ENCODE data around the gene ACACB.
"Not testable (repeated sequence)": the region's sequence is repeated elsewhere in the genome, so short reads cannot be mapped to it uniquely, and the experiment has no call there.

The ACACB gene

DNA sequence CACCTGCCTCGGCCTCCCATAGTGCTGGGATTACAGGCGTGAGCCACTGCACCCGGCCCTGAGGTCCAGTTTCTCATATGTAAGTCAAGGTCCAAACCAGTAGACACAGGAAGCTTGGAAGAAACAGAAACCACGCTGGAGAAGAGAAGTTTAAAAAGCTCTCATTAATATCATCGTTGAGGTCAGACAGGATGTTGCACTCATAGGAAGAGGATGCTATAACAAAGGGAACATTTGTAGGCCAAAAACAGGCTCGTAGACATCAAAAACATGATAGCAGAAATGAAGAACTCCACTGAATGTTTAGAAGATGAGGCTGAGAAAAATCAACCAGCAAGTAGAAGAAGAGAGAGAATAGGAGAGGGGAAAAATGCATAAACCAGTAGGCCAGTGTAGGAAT is 46.8 kb downstream of the ACACB start:
- no peaks in the 10 kb centered on the region for H3K9me3 ChIP-seq (ENCODE audit: control insufficient read depth, insufficient read depth, low read length)
- no peak overlapping the region for H3K9ac ChIP-seq (ENCODE audit: low read depth, low read length)
- H3K36me3 ChIP-seq (ENCODE audit: insufficient read depth, low read length), result no peaks in the 10 kb centered on the region
- H3K4me1 ChIP-seq (ENCODE audit: insufficient read depth, low read length), result no peaks in the 10 kb centered on the region

DNA sequence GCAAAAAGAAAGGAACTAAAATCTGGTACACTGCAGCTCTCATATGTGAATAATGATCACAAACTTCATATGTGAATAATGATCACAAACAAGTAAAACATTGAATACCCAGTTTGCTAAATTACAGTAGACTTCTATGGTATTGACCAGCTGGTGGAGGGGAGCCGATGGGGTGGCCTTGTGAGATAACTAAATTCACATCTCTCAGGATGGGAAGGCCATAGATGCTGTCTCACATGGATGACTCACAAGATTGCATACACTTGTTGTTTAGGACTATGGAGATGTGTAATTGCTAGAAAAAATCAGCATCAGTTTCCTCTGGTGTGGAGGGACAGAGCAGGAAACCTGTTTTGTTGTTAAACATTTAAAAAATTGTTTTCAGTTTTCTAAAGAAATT is 49.2 kb downstream of the ACACB start:
- no peaks in the 10 kb centered on the region for H3K4me1 ChIP-seq (ENCODE audit: insufficient read depth, low read length)
- peaks cover 3% of the 10 kb centered on the region; the same call in 1 of the 2 replicates for H3K36me3 ChIP-seq (ENCODE audit: insufficient read depth, low read length)
- H3K9me3 ChIP-seq (ENCODE audit: control insufficient read depth, insufficient read depth, low read length), result no peaks in the 10 kb centered on the region
- no peak overlapping the region for H3K9ac ChIP-seq (ENCODE audit: low read depth, low read length)

DNA sequence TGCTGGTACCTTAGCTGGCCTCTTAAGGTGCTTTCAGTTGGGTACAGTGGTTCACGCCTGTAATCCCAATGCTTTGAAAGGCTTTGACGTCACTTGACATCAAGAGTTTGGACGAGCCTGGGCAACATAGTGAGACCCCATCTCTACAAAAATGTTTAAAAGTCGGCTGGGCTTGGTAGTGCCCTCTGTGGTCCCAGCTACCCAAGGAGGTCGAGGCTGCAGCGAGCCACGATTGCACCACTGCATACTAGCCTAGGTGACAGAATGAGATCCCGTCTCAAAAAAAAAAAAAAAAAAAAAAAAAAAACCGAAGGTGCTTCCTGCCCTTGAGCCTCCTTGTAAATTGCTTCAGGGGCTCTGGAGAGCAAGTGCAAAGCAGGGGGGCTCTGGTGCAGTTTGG is 50.0 kb downstream of the ACACB start:
- H3K36me3 ChIP-seq (ENCODE audit: insufficient read depth, low read length), result peaks cover 3% of the 10 kb centered on the region; the same call in 1 of the 2 replicates
- no peaks in the 10 kb centered on the region for H3K4me1 ChIP-seq (ENCODE audit: insufficient read depth, low read length)
- H3K9me3 ChIP-seq (ENCODE audit: control insufficient read depth, insufficient read depth, low read length), result no peaks in the 10 kb centered on the region
- no peak overlapping the region for H3K9ac ChIP-seq (ENCODE audit: low read depth, low read length)

DNA sequence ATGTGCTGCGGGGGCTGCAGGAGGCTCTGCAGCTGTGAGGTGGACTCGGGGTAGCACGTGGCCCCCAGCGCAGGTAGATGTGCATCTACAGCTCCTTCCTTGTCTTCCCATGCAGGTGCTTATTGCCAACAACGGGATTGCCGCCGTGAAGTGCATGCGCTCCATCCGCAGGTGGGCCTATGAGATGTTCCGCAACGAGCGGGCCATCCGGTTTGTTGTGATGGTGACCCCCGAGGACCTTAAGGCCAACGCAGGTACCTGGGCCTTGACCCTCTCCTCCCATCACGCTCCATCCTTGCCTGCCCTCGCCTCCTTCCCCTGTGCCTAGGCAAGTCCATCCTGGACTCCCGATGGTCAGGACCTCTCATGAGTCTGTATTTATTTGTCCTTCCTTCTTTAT is 51.4 kb downstream of the ACACB start:
- H3K36me3 ChIP-seq (ENCODE audit: insufficient read depth, low read length), result peaks cover 5% of the 10 kb centered on the region; the same call in 1 of the 2 replicates
- H3K9me3 ChIP-seq (ENCODE audit: control insufficient read depth, insufficient read depth, low read length), result no peaks in the 10 kb centered on the region
- no peak overlapping the region for H3K9ac ChIP-seq (ENCODE audit: low read depth, low read length)
- no peaks in the 10 kb centered on the region for H3K4me1 ChIP-seq (ENCODE audit: insufficient read depth, low read length)

DNA sequence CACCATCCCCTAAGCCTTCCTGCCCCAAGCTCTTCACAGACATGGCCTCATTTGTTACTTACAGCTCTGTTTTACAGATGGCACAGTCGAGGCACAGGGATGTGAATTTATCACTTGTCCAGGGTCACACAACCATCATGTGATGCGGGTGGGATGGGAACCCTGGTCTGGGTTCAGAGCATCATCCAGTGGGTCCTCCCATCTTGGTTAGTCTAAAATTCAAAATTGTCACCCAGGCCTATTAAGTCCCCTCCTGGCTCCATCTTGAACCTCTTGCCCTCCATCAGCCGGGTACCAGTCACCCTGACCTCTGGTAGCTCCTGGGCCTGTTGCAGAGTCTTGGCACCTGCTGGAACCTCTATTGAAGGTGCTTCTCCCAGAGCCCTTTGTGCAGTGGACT is 52.9 kb downstream of the ACACB start:
- Histone ChIP-seq H3K9me3 (ENCODE audit: control insufficient read depth, insufficient read depth, low read length) (no peaks in the 10 kb centered on the region), H3K4me1 (ENCODE audit: insufficient read depth, low read length) (no peaks in the 10 kb centered on the region), H3K9ac (ENCODE audit: low read depth, low read length) (no peak overlapping the region), H3K36me3 (ENCODE audit: insufficient read depth, low read length) (peaks cover 9% of the 10 kb centered on the region; the same call in 1 of the 2 replicates)

DNA sequence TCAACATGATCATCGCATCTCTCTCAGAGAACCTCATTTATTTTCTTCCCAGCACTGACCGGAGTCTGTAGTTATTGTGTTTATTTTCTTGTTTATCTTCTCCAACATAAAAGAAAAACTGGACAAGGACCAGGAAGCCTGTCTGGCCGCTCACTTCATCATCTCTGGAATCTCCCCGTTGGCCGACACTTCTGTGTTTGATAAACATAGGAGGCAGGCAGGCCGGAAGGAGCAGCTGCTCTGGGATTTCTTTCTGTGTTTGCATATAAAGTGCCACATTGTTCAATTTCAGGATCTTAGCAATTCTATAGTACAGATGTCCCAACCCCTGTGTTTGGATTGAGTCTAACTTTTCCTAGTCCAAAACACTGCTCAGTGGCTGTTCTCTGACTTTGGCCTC is 53.3 kb downstream of the ACACB start:
- Histone ChIP-seq H3K9me3 (ENCODE audit: control insufficient read depth, insufficient read depth, low read length) (no peaks in the 10 kb centered on the region), H3K4me1 (ENCODE audit: insufficient read depth, low read length) (no peaks in the 10 kb centered on the region), H3K9ac (ENCODE audit: low read depth, low read length) (no peak overlapping the region), H3K36me3 (ENCODE audit: insufficient read depth, low read length) (peaks cover 9% of the 10 kb centered on the region; the same call in 1 of the 2 replicates)

DNA sequence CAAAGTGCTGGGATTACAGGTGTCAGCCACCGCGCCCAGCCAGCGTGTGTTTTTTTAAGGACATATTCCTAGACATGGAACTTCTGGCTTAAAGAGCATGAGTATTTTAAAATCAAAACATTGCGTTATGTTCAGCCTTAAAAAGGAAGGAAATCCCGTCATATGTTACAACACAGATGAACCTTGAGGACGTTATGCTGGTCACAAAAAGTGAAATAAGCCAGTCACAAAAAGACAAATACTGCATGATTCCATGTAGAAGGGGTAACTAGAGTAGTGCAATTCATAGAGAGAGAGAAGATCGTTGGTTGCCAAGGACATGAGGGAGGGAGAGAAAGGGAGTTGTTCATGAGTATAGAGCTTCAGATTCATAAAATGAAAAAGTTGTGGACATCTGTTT is 53.9 kb downstream of the ACACB start:
- H3K36me3 ChIP-seq (ENCODE audit: insufficient read depth, low read length), result peaks cover 9% of the 10 kb centered on the region; the same call in 1 of the 2 replicates

DNA sequence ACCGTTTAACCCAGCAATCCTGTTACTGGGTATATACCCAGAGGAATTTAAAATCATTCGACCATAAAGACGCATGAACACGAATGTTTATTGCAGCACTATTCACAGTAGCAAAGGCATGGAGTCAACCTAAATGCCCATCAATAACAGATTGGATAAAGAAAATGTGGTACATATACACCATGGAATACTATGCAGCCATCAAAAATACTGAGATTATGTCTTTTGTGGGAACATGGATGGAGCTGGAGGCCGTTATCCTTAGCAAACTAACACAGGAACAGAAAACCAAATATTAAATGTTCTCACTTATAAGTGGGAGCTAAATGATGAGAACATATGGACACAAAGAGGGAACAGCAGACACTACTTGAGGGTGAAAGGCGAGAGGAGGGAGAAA is 56.4 kb downstream of the ACACB start:
- H3K9ac ChIP-seq (ENCODE audit: low read depth, low read length); H3K36me3 ChIP-seq (ENCODE audit: insufficient read depth, low read length); H3K9me3 ChIP-seq (ENCODE audit: control insufficient read depth, insufficient read depth, low read length); H3K4me1 ChIP-seq (ENCODE audit: insufficient read depth, low read length): not testable (repeated sequence)

More for the DNA sequence above, 53.9 kb downstream of the ACACB start:
- no peak overlapping the region for H3K9ac ChIP-seq (ENCODE audit: low read depth, low read length)
- H3K9me3 ChIP-seq (ENCODE audit: control insufficient read depth, insufficient read depth, low read length), result no peaks in the 10 kb centered on the region
- no peaks in the 10 kb centered on the region for H3K4me1 ChIP-seq (ENCODE audit: insufficient read depth, low read length)

DNA sequence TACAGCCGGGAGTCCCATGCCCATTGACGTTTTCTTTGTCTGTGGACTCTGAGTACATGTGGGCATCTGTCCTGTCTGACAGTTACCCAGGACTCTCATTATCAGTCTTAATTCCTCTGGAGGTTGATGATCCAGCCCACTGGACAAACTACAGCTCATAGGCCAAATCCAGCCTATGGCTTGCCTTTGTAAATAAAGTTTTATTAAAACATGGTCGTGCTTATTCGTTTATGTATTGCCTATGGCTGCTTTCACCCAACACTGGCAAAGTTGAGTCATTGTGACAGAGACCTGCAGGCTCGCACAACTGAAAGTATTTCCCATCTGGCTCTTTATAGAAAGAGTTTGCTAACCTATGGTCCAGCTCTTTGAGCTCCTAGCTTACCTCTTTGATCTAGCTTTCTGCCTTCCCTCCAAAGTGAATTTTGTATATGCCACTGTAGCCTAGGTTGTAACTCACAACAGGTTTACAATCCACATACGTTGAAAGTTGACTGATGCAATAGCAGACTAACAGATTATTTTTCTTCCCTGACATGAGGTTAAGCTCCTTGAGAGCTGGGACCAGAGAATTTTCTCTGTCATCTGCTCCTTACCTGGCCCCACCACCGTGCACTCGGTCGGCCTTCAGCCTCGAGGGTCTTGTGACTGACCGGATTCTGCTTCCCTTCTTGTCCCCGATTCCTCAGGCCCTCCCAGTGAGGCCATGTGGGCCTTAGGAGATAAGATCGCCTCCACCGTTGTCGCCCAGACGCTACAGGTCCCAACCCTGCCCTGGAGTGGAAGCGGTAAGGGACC is 57.3 kb downstream of the ACACB start:
- no peaks in the 10 kb centered on the region for H3K9me3 ChIP-seq (ENCODE audit: control insufficient read depth, insufficient read depth, low read length)
- no peak overlapping the region for H3K9ac ChIP-seq (ENCODE audit: low read depth, low read length)
- peaks cover 9% of the 10 kb centered on the region; the same call in 1 of the 2 replicates for H3K36me3 ChIP-seq (ENCODE audit: insufficient read depth, low read length)
- no peaks in the 10 kb centered on the region for H3K4me1 ChIP-seq (ENCODE audit: insufficient read depth, low read length)

DNA sequence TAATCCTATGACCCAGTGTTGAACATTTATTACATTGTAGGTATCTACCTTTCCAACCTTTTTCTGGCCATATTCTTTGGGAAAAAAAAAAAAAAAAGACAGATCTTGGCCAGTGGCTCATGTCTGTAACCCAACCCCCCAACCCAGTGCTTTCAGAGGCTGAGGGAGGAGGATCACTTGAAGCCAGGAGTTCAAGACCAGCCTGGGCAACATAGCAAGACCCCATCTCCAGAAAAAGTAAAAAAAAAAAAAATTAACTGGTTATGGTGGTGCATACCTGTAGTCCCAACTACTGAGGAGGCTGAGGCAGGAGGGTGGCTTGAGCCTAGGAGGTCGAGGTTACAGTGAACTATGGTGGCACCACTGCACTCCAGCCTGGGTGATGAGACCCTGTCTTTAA is 58.1 kb downstream of the ACACB start:
- no peaks in the 10 kb centered on the region for H3K9me3 ChIP-seq (ENCODE audit: control insufficient read depth, insufficient read depth, low read length)
- no peak overlapping the region for H3K9ac ChIP-seq (ENCODE audit: low read depth, low read length)
- peaks cover 9% of the 10 kb centered on the region; the same call in 1 of the 2 replicates for H3K36me3 ChIP-seq (ENCODE audit: insufficient read depth, low read length)
- H3K4me1 ChIP-seq (ENCODE audit: insufficient read depth, low read length), result no peaks in the 10 kb centered on the region

DNA sequence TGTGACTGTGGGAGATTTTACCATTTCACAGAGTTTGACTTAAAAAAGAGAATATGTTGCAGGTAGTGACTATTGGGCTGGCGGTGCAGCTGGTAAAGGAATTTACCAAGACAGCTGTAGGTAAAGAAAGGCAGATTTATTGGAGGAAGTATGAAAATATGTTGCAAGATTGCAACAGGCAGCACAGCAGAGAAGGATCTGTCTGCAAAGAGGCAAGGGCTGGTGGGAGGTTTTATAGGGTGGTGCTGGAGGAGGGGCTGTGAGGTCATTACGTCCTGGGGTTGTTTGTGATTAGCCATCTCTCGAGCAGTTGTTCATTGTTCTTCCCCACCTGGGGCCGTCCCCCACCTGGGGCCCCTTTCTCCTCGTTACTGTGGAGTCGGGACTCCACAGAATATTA is 62.1 kb downstream of the ACACB start:
- H3K9me3 ChIP-seq (ENCODE audit: control insufficient read depth, insufficient read depth, low read length), result no peaks in the 10 kb centered on the region
- no peak overlapping the region for H3K9ac ChIP-seq (ENCODE audit: low read depth, low read length)

DNA sequence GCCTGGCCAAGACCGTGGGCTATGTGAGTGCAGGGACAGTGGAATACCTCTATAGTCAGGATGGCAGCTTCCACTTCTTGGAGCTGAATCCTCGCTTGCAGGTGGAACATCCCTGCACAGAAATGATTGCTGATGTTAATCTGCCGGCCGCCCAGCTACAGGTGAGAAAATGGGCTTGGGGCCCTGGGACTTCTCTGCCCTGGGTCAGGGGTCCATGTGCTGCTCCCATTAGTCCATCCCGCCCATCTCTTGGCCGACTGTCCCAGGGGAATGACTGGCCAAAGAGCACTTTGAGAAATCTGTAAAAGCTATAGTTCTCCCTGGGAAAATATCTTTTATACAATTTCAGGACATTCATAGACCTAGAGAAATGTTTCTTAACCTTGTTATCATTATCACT is 63.5 kb downstream of the ACACB start:
- H3K4me1 ChIP-seq (ENCODE audit: insufficient read depth, low read length), result no peaks in the 10 kb centered on the region
- no peaks in the 10 kb centered on the region for H3K9me3 ChIP-seq (ENCODE audit: control insufficient read depth, insufficient read depth, low read length)
- no peak overlapping the region for H3K9ac ChIP-seq (ENCODE audit: low read depth, low read length)
- no peaks in the 10 kb centered on the region for H3K36me3 ChIP-seq (ENCODE audit: insufficient read depth, low read length)

More for the DNA sequence above, 62.1 kb downstream of the ACACB start:
- no peaks in the 10 kb centered on the region for H3K4me1 ChIP-seq (ENCODE audit: insufficient read depth, low read length)
- H3K36me3 ChIP-seq (ENCODE audit: insufficient read depth, low read length), result peaks cover 1% of the 10 kb centered on the region; the same call in 1 of the 2 replicates

DNA sequence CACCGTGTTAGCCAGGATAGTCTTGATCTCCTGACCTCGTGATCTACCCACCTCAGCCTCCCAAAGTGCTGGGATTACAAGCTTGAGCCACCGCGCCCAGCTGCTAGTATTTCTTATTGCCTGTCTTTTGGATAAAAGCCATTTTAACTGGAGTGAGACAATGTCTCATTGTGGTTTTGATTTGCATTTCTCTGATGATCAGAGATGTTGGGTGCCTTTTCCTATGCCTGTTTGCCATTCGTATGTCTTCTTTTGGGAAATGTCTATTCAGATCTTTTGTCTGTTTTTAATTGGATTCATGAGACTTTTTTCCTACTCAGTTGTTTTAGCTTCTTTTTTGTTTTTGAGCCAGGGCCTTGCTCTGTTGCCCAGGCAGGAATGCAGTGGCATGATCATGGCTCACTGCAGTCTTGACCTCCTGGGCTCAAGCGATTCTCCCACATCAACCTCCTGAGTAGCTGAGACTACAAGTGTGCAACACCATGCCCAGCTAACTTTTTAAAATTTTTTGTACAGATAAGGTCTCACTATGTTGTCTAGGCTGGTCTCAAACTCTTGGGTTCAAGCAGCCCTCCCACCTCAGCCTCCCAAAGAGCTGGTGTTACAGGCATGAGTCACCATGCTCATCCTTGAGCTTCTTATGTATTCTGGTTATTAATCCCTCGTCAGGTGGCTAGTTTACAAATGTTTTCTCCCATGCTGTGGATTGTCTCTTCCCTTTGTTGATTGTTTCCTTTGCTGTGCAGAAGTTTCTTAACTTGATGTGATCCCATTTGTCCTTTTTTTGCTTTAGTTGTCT is 65.9 kb downstream of the ACACB start:
- Histone ChIP-seq H3K9ac (ENCODE audit: low read depth, low read length) (no peak overlapping the region), H3K4me1 (ENCODE audit: insufficient read depth, low read length) (no peaks in the 10 kb centered on the region), H3K9me3 (ENCODE audit: control insufficient read depth, insufficient read depth, low read length) (no peaks in the 10 kb centered on the region), H3K36me3 (ENCODE audit: insufficient read depth, low read length) (no peaks in the 10 kb centered on the region)

DNA sequence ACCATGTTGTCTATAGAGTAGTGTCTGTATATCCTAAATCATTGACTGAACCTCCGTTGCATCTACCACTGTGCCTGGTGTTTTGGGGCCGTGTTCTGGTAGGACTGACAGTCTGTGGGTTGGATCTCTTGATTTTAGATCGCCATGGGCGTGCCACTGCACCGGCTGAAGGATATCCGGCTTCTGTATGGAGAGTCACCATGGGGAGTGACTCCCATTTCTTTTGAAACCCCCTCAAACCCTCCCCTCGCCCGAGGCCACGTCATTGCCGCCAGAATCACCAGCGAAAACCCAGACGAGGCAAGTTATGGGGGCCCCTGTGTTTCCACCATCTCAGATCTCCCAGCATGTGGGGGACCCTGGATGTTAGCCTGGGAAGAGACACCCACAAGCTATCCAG is 69.1 kb downstream of the ACACB start:
- H3K4me1 ChIP-seq (ENCODE audit: insufficient read depth, low read length), result no peaks in the 10 kb centered on the region
- H3K9me3 ChIP-seq (ENCODE audit: control insufficient read depth, insufficient read depth, low read length), result no peaks in the 10 kb centered on the region
- no peak overlapping the region for H3K9ac ChIP-seq (ENCODE audit: low read depth, low read length)
- H3K36me3 ChIP-seq (ENCODE audit: insufficient read depth, low read length), result no peaks in the 10 kb centered on the region; the same call in 1 of the 2 replicates

Data from ES-I3 (cell line).